Adipocyte (in vitro differentiated cells): Measurements from ENCODE around the gene CAP1.

ENCODE experiments used
- DNase-seq: peaks from one replicate; pipeline ENCODE4 v3.0.0-alpha.2; 2015; ENCODE audit warnings: low read depth
- H3K27me3 ChIP-seq: replicated peaks from 2 replicates; pipeline ENCODE4 v1.7.0; 2013; ENCODE audit warnings: mild to moderate bottlenecking, low read length, moderate library complexity; ENCODE audit not compliant: control insufficient read depth, insufficient read depth
- H3K36me3 ChIP-seq: 2 replicates; pipeline ENCODE4 v1.7.0; 2013; ENCODE audit warnings: low read length, mild to moderate bottlenecking, moderate library complexity; ENCODE audit not compliant: control insufficient read depth, insufficient read depth, severe bottlenecking
- H3K4me1 ChIP-seq: 2 replicates; pipeline ENCODE4 v1.7.0; 2013; ENCODE audit warnings: mild to moderate bottlenecking, low read length, moderate library complexity; ENCODE audit not compliant: control insufficient read depth, insufficient read depth
- H3K4me3 ChIP-seq: 2 replicates; pipeline ENCODE4 v1.7.0; 2013; ENCODE audit warnings: mild to moderate bottlenecking, low read length, moderate library complexity
- H3K9ac ChIP-seq: 2 replicates; pipeline ENCODE4 v1.7.0; 2013; ENCODE audit warnings: mild to moderate bottlenecking, low read length, moderate library complexity
- H3K9me3 ChIP-seq: 2 replicates; pipeline ENCODE4 v1.7.0; 2013; ENCODE audit warnings: mild to moderate bottlenecking, low read length, moderate library complexity; ENCODE audit not compliant: control insufficient read depth

CAP1 gene

DNA sequence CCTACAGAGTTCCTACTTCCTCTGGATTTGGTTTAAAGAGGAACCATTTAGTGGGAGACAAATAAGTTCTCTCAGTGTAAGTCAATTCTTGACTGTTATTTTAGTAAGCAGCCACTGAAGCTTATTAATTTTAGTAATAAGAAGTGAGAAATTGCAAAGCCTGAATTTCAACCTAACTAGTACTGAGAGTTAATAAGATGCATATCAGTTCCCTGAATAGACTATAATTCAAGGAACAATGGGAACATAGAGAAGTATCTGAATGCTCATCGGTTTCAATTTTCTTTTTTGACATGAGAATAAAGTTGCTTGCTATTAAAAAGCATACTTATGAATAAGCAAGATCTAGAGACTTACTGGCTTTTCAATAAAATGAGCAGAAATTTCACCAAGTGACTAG, 64.5 kb downstream of the CAP1 start:
- Histone ChIP-seq H3K27me3 (no peaks in the 10 kb centered on the region), H3K36me3 (no peaks in the 10 kb centered on the region), H3K4me1 (no peaks in the 10 kb centered on the region), H3K4me3 (no peak overlapping the region), H3K9me3 (peaks cover 25% of the 10 kb centered on the region), H3K9ac (no peak overlapping the region)
- no peak for DNase-seq

DNA sequence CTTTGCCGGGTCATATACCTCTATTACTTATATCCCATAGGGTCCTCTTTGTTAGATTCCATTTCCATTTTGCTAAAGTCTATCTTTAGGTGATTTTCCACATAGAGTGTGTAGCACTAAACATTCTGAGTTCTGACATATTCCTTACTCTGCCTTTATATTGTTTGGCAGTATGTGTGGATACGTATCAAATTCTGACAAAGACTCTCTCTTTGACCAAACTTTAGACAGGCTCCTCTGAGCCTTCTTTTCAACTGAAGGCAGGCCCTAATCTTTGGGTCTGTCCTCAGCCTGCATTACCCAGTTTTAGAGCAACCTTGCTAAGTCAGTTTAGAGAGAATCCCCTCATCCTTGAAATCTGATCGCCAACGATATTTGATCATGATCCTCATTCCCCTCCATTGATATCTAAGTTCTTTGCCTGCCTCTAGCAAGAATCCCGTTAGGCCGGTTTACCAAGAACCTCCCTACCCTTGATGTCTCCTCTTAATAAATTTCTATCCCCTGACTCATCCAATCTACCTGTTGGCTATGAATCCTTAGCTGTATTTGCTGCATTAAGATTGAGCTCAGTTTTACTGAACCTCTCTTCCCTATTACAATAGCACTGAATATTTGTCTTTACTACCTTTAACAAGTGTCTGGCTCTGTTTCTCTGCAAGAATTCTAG, 66.9 kb downstream of the CAP1 start:
- Histone ChIP-seq H3K9me3 (peaks cover 33% of the 10 kb centered on the region), H3K4me1 (no peaks in the 10 kb centered on the region), H3K36me3 (no peaks in the 10 kb centered on the region), H3K9ac (no peak overlapping the region), H3K27me3 (no peaks in the 10 kb centered on the region), H3K4me3 (no peak overlapping the region)
- DNase-seq = no peak

DNA sequence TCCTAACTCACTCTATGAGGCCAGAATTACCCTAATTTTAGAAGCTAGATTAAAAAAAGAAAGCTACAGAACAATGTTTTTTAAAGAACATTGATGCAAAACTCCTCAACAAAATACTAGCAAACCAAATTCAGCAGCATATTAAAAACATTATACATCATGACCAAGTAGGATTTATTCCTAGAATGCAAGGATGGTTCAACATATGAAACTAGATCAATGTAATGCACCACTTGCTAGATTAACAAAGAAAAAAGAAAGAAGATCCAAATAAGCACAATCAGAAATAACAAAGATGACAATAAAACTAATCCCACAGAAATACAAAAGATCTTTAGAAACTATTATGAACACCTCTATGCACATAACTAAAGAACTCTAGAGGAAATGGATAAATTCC, 69.9 kb downstream of the CAP1 start:
- no peak for DNase-seq

DNA sequence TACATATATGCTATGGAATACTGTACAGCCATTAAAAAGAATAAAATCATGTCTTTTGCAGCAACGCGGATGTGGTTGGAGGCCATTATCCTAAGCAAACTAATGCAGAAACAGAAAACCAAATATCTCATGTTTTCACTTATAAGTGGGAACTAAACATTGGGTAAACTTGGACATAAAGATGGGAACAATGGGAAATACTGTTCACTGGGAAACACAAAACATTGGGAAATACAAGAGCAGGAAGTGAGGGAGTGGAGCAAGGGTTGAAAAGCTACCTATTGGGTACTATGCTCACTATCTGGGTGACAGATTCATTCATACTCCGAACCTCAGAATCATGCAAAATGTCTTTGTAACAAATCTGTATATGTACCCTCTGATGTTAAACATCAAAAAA, 73.9 kb downstream of the CAP1 start:
- H3K27me3 ChIP-seq = peaks cover 24% of the 10 kb centered on the region
- H3K9me3 ChIP-seq = peaks cover 17% of the 10 kb centered on the region
- no peak overlapping the region for H3K4me3 ChIP-seq
- no peaks in the 10 kb centered on the region for H3K36me3 ChIP-seq
- H3K4me1 ChIP-seq = no peaks in the 10 kb centered on the region
- no peak overlapping the region for H3K9ac ChIP-seq
- no peak for DNase-seq

More for the DNA sequence above, 69.9 kb downstream of the CAP1 start:
- H3K36me3 ChIP-seq = no peaks in the 10 kb centered on the region
- H3K27me3 ChIP-seq = peaks cover 4% of the 10 kb centered on the region
- no peaks in the 10 kb centered on the region for H3K4me1 ChIP-seq
- H3K4me3 ChIP-seq = no peak overlapping the region
- peaks cover 24% of the 10 kb centered on the region for H3K9me3 ChIP-seq
- H3K9ac ChIP-seq = no peak overlapping the region

DNA sequence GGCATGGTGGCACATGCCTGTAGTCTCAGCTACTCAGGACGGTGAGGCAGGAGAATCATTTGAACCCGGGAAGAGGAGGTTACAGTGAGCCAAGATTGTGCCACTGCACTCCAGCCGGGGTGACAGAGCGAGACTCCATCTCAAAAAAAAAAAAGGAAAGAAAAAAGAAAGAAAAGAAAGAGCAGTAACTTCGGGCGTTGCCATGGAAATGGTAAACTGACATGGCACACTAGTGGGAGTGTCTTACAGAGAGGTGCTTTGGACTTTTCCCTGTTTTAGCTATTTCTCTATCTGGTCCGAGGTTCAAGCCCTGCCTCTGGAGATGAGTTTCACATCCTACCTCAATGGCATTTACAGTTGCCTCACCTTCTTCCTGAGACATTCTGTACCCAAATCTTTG, 79.6 kb downstream of the CAP1 start:
- Histone ChIP-seq H3K36me3 (no peaks in the 10 kb centered on the region), H3K9me3 (no peaks in the 10 kb centered on the region)

More for the DNA sequence above, 79.6 kb downstream of the CAP1 start:
- no peak overlapping the region for H3K4me3 ChIP-seq
- DNase-seq = no peak
- H3K9ac ChIP-seq = no peak overlapping the region
- H3K27me3 ChIP-seq = peaks cover 36% of the 10 kb centered on the region
- H3K4me1 ChIP-seq = no peaks in the 10 kb centered on the region
